Activated T-cell treated with anti-CD3 and anti-CD28 coated beads, Interleukin-2, amount 50 U/mL, for 1 hour (primary cell): ENCODE results near the gene MICALL2.

Experiments
- DNase-seq: peaks from one replicate; pipeline ENCODE4 v3.0.0-alpha.2; 2020

The MICALL2 gene

GRCh38 chr7:1431634-1432380 is 27.5 kb downstream of the MICALL2 start:
- DNase-seq: no peak

DNA sequence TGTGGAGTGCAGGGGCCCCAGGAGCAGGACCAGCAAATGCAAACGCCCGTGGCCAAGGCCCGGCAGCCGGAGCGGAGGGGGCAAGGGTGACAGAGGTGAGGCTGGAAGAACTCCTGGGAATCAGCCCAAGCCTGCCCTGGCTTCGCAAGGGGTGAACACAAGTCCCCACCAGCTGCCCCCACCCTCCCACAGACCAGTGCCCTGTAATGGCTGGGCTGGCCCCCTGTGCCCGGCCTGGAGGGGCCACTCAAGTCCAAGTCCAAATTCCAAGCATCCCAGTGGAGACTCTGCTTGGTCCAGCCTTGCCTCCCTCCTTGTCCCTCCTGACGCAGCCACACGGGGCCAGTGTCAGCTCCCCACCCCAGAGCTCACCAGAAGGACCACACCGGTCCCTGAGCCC is 28.0 kb downstream of the MICALL2 start:
- DNase-seq: no peak

- DNase-seq: no peak
Observed at GRCh38 chr7:1430056-1430845, 29.0 kb downstream of the MICALL2 start.

DNA sequence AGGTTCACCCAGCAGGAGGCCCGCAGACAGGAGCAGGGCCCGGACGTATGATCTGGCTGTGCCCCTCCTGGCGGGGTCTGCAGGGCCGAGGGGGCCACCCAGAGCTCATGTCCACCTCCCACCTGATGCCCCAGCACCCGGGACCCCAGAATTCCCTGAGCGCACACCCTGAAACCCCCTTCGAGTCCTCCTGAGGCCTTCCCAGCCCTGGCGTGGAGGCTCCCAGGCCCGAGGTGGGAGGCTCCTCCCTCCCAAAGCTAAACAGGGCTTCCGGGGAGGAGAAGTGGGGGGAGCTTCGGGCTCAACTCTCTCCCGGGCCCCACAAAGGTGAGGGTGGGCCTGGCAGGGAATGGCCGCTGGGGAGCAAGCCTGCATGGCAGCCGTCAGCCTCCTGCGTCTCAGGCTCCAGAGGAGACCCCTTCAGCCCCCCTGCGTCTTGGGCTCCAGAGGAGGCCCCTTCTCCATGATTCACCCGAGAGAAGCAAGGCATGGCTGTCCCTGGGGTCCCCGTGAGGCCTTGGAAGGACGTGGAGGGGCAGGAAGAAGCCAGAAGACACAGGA is 30.2 kb downstream of the MICALL2 start:
- no peak for DNase-seq

DNA sequence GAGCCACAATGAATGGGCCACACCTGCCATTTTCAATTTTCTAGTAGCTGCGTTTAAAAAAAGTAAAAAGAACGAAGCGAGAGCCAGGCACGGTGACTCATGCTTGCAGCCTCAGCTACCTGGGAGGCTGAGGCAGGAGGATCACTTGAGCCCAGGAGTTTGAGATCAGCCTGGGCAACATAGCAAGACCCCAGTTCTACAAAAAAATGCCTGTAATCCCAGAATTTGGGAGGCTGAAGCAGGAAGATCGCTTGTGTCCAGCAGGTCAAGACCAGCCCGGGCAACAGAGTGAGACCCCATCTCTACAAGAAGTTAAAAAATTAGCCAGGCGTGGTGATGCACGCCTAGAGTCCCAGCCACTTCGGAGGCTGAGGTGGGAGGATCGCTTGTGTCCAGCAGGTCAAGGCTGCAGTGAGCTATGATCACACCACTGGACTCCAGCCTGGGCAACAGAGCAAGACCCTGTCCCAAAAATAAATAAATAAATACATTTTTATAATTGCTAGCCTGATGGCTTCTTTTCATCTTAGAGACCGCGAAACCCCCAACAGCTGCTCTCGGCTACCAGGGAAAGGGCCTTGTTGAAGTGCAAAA is 32.1 kb downstream of the MICALL2 start:
- DNase-seq: no peak

DNA sequence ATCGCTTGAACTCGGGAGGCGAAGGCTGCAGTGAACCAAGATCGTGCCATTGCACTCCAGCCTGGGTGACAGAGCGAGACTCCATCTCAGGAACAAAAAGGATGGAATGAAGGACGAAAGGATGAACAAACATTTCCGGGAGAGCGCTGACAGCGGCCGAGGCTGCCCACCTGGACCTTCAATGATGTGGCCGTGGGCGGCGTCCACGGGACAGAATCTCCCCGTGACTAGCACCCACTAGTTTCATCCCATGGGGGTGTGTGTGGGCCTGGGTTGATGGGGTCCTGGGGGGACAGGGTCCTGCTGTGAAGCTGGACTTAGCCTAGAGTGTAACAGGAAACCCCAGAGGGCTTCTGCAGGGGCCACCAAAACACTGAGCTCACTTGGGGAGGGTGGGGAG is 32.8 kb downstream of the MICALL2 start:
- DNase-seq: no peak

DNA sequence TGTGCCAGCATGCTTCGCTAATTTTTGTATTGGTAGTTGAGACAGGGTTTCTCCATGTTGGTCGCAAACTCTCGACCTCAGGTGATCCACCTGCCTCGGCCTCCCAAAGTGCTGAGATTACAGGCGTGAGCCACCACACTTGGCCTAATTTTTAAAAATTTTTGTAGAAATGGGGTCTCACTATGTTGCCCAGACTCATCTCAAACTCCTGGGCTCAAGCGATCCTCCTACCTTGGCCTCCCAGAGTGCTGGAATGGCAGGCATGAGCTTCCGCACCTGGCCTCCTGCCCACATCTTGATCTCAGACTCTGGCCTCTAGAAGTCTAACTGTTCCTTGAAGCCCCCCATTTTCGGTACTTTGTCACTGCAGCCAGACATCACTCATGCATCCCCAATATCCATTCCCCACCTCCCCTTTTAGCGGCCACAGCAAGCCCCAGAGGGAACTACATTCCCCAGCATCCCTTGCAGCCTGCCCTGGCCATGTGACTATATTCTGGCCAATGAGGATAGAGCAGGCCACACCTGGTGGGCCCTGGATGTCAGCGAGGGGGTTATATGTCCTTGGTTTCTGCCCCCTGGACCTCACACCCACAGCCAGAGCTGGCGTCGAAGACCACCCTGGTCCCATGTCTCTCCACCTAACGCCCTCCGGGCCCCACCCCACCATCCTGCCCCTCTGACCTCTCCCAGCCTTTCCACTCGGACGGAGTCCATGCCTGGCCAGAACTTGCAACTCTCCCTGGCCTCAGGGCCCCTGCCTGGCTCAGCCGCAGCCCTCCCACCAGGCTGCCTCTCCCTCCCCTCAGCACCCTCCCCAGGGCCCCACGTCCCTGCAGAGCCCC is 33.8 kb downstream of the MICALL2 start:
- no peak for DNase-seq

DNA sequence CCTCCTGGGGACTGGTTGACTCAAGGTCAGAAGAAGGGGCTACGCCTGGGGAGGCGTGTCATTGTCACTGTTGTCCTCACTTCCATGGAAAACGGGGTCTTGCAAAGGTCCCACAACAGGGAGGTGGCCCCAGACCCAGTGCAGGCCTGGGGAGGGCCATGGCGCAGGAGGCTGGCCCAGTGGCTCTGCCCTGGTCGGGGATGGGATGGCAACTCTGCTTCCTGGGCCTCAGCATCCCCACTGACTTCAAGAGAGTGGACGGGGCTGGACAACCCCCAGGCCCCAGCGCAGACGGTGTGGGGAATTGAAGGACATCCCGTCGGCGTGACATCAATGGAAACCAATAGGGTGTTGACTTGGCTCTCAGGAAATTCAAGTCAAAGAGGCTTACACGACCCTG is 35.2 kb downstream of the MICALL2 start:
- DNase-seq: no peak

DNA sequence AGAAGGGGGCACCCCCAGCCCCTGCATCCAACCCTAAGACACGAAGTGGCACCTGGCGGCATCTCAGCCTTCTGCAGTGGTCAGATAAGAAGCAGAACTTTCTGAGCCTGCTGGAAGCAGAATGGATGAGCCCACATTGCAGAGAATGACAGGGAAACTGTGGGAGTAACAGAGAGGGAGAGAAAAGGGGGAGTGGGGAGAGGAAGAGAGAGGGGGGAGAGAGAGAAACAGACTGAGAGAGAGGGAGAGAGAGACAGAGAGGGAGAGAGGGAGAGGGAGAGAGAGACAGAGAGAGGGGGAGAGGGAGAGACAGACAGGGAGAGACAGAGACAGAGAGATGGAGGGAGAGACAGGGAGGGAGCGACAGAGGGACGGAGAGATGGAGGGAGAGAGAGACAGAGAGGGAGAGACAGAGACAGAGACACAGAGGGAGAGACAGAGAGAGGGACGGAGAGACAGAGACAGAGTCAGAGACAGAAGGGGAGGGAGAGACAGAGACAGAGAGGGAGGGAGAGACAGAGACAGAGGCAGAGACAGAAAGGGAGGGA is 35.9 kb downstream of the MICALL2 start:
- no peak for DNase-seq

- DNase-seq: no peak
Observed at GRCh38 chr7:1422512-1423263, 36.6 kb downstream of the MICALL2 start.

DNA sequence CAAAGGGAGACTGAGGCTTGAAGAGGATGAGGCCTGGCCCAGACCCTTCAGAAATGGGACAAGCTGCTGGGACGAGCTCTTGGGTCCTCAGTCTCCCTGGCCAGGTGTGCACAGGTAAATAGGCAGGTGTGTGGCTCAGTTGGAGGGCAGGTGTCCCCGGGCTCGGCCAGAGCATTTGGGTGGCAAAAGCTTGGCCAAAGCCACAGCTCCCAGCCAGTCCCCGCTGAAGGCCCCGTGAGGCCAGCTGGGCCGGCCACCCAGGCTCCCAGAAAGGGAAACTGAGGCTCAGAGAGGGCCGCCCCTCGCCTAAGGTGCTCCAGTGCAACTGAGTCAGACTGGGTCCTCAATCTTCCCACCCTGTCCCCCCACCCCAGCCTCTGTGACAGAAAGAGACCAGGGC is 37.3 kb downstream of the MICALL2 start:
- DNase-seq: no peak

GRCh38 chr7:1421020-1421790 is 38.1 kb downstream of the MICALL2 start:
- DNase-seq: no peak

GRCh38 chr7:1419688-1420087 is 39.6 kb downstream of the MICALL2 start:
- no peak for DNase-seq

GRCh38 chr7:1419310-1419634 is 40.0 kb downstream of the MICALL2 start:
- no peak for DNase-seq

DNA sequence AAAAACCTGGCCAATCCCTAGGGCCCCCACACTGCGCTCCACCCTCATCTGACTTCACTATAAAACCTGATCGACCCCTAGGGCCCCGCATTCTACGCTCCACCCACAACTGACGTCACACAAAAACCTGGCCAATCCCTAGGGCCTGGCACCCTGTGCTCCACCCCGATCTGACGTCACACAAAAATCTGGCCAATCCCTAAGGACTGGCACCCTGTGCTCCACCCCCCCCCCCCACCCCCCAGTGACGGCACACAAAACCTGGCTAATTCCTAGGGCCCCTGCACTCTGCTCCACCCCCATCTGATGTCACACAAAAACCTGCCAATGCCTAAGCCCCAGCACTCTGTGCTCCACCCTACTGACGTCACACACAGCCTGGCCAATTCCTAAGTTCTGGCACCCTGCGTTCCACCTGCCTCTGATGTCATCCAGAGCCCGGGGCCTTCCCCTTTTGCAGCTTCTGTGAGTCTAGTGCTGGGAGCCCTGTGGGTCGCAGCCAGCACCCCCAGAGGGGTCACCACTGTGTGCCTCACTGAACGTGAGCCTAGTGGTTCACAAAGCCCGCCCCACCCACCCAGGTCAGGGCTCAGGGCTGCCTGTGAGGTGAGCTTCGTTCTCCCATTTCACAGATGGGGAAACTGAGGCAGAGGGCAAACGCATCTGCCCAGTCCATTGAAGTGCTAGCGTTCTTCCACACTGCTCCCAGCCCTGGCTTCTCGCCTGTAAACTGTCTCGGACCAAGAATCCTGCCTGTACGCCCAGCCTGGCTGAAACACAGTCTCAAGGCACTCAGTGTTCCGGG is 40.6 kb downstream of the MICALL2 start:
- no peak for DNase-seq

DNA sequence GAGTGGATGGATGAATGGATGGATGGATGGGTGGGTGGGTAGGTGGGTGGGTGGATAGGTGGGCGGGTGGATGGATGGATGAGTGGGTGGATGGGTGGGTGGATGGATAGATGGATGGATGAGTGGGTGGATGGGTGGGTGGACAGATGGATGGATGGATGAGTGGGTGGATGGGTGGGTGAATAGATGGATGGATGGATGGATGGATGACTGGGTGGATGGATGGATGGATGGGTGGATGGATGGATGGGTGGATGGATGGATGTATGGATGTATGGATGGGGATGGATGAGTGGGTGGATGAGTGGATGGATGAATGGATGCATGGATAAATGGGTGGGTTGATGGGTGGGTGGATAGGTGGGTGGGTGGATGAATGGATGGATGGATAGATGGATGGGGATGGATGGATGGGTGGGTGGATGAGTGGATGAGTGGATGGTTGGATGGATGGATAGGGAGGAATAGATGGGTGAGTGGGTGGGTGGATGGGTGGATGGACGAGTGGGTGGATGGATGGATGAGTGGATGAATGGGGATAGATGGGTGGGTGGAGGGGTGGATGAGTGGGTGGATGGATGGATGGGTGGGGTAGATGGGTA is 43.8 kb downstream of the MICALL2 start:
- no peak for DNase-seq

- no peak for DNase-seq
Observed at GRCh38 chr7:1413936-1414639, 45.2 kb downstream of the MICALL2 start.

DNA sequence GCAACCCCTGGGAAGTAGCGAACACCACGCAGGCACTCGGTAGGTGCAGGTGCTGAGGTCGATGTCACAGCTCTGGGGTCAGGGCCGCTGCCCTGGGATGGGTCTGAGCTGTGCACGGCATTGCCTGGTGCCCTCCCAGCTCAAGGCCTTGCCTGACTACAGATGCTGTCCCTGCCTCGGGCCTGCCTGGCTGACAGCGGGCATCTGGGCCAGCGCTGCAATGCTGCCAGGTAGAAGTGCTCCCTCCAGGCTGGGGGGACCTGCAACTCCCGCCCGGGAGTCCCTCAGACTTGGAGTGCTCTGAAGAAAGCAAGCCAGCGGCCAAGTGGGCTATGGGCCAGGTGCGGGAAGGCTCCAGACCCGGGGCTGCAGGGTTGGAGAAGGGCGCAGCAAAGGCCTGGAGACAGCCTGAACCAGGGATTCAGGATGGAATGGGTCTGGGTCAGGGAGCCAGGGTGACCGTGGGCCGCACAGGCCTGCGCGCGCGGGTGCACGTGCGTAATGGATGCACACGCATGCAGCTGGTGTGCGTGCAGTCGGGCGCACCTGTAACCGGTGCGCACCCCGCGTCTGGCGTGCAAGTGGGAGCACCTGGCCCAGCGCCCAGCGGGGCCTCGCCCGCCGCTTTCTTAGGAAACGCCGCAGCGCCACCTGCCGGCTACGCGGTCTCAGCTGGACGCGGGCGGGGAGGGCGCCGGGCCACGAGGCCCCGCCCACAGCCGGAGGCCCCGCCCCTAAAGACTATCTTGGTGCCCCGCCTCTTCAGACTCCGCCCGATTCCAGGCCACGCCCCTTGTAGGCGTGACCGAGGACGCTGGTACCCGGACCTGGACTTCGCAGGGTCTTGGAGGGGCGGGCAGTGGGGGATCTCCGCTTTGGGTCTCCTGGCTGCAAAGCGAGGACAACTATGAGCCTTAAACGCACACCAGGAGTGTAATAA is 46.7 kb downstream of the MICALL2 start:
- peak; percentile 94 for DNase-seq
